Measurements from ENCODE around the gene AP2S1. TPM values are rescaled to one million over a fixed set of nuclear protein-coding genes. Genes with fewer than 3 reads are reported as not detected.

AP2S1 gene
- total RNA-seq, 2 donors from 2014 or later = 32.2 to 49.1 TPM

GRCh38 chr19:46868025-46868802 is 17.6 kb upstream of the AP2S1 start:
- intact Hi-C loops (cut with DNase I) = no loop called here
- TF ChIP-seq CTCF (IDR thresholded peaks at IDR 0.05) (no peak), POLR2A (IDR thresholded peaks at IDR 0.05) (no peak)
- no peaks in the 10 kb centered on the region for H3K9me3 ChIP-seq
- H3K27me3 ChIP-seq = no peaks in the 10 kb centered on the region
- H3K27ac ChIP-seq = no peak overlapping the region
- H3K36me3 ChIP-seq (replicated peaks in 1 of 2; ENCODE audit: insufficient read depth in 1 of 2, low read depth in 2 of 2) = no peaks in the 10 kb centered on the region
- DNase-seq = no peak
- H3K4me1 ChIP-seq = peaks cover 51% of the 10 kb centered on the region
- no peak for ATAC-seq
- no peak overlapping the region for H3K4me3 ChIP-seq
- 89 to 90% methylated on average over 4 of the region's 4 CpGs for WGBS, 2 donors

GRCh38 chr19:46867170-46867569 is 16.5 kb upstream of the AP2S1 start:
- intact Hi-C loops (cut with DNase I) = no loop called here
- Histone ChIP-seq H3K9me3 (no peaks in the 10 kb centered on the region), H3K27me3 (no peaks in the 10 kb centered on the region), H3K36me3 (replicated peaks in 1 of 2; ENCODE audit: insufficient read depth in 1 of 2, low read depth in 2 of 2) (no peaks in the 10 kb centered on the region), H3K27ac (no peak overlapping the region), H3K4me3 (no peak overlapping the region), H3K4me1 (peaks cover 61% of the 10 kb centered on the region)
- ATAC-seq = no peak
- no peak for TF ChIP-seq CTCF (IDR thresholded peaks at IDR 0.05)
- TF ChIP-seq POLR2A (IDR thresholded peaks at IDR 0.05) = no peak
- no peak for DNase-seq
- WGBS, 2 donors = 43 to 49% methylated on average over 3 of the region's 3 CpGs

GRCh38 chr19:46866407-46867136 is 15.9 kb upstream of the AP2S1 start:
- ATAC-seq (no peak), DNase-seq (no peak)
- no peak overlapping the region for H3K4me3 ChIP-seq
- peaks cover 67% of the 10 kb centered on the region for H3K4me1 ChIP-seq
- no peaks in the 10 kb centered on the region for H3K27me3 ChIP-seq
- TF ChIP-seq CTCF (IDR thresholded peaks at IDR 0.05) (no peak), POLR2A (IDR thresholded peaks at IDR 0.05) (no peak)
- no peaks in the 10 kb centered on the region for H3K36me3 ChIP-seq (replicated peaks in 1 of 2; ENCODE audit: insufficient read depth in 1 of 2, low read depth in 2 of 2)
- H3K9me3 ChIP-seq = no peaks in the 10 kb centered on the region
- intact Hi-C loops (cut with DNase I) = no loop called here
- peak overlapping the region in 1 of 4 donors; percentile 32 for H3K27ac ChIP-seq
- WGBS, 2 donors = 29 to 37% methylated on average over 3 of the region's 3 CpGs

GRCh38 chr19:46863818-46864629 is 13.4 kb upstream of the AP2S1 start:
- Histone ChIP-seq H3K27ac (peak overlapping the region; percentile 30 to 100 (median 72)), H3K36me3 (replicated peaks in 1 of 2; ENCODE audit: insufficient read depth in 1 of 2, low read depth in 2 of 2) (no peaks in the 10 kb centered on the region), H3K27me3 (no peaks in the 10 kb centered on the region), H3K4me1 (peaks cover 75% of the 10 kb centered on the region), H3K4me3 (no peak overlapping the region), H3K9me3 (no peaks in the 10 kb centered on the region)
- 10 to 18% methylated on average over 4 to 6 of the region's 6 CpGs for WGBS, 2 donors
- peak in 3 of 4 donors; percentile 47 to 51 (median 51) for DNase-seq
- no peak for ATAC-seq
- intact Hi-C loops (cut with DNase I) = no loop called here
- no peak for TF ChIP-seq POLR2A (IDR thresholded peaks at IDR 0.05)
- TF ChIP-seq CTCF (IDR thresholded peaks at IDR 0.05) = no peak

All from body of pancreas (tissue), 4 donors.